Measurements from ENCODE around the gene CTBP2. TPM values are rescaled to one million over a fixed set of nuclear protein-coding genes. Genes with fewer than 3 reads are reported as not detected.

CTBP2 gene
- total and polyA plus RNA-seq, 2 of the 13 experiments (the other 11 are each of a cell fraction or from before 2014, with no cell fraction given): 0.08 TPM; not detected in 1

DNA sequence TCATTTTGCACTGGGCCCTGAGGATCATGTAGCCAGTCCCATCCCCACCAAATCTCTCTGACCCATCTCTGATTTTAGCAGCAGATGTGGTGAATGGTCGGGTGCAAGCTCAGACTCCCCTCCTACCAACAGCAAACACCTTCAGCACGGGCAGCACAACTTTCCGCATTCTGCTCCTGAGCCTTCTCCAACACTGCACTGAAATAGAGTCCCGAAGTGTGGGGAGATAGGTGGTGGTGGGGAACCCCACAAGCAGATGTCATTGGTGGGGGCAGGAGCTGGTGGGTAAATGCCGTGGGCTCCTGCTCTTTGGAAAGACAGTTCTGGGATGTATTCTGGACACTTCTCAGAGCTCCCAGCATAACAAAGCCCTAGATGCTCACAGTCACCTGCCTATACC, 9.6 kb upstream of the CTBP2 start:
- intact Hi-C loops (cut with micrococcal nuclease; ENCODE audit: unreplicated experiment) (no loop called here), in situ Hi-C loops (cut with HindIII; ENCODE audit: extremely low pct_ligation_motif_present, low pct_unique_long_range_greater_than_20kb) (no loop called here)
- H4K20me1 ChIP-seq (ENCODE audit: insufficient read depth, low read length): no peaks in the 10 kb centered on the region
- DNase-seq (ENCODE audit: low spot score) (no peak), FAIRE-seq (no peak), ATAC-seq (no peak)
- H3K36me3 ChIP-seq (replicated peaks in 1 of 2; ENCODE audit: control insufficient read depth in 1 of 2, insufficient read depth in 2 of 2, low read length in 2 of 2): no peaks in the 10 kb centered on the region
- H3K4me3 ChIP-seq (replicated peaks in 1 of 3; ENCODE audit: insufficient read depth in 1 of 3, low read depth in 2 of 3, low read length in 3 of 3): no peak overlapping the region
- ChIA-PET POLR2A (no interaction called here), CTCF (ENCODE audit: low intra/inter-chr PET ratio, low total read pairs) (no interaction called here)
- BruUV-seq (replicated peaks): no TSS peak
- H3K27me3 ChIP-seq (ENCODE audit: control insufficient read depth in 1 of 2, insufficient read depth in 2 of 2, low read length in 2 of 2): peaks cover 7 to 56% of the 10 kb centered on the region in 2 experiments; a peak in 4 of 5 replicates
- H3K4me1 ChIP-seq (ENCODE audit: insufficient read depth, low read length): no peaks in the 10 kb centered on the region
- WGBS (ENCODE audit: low lambda C conversion rate): 7% methylated on average over 5 of the region's 5 CpGs
- no peaks in the 10 kb centered on the region for H3K79me2 ChIP-seq (ENCODE audit: insufficient read depth, low read length)
- H3K27ac ChIP-seq (ENCODE audit: extremely low read length, insufficient read depth, low read length): no peak overlapping the region
- TF ChIP-seq ZUFSP (CRISPR knock-in tag; IDR thresholded peaks at IDR 0.05; ENCODE audit: borderline replicate concordance) (no peak), ZNF678 (CRISPR knock-in tag; IDR thresholded peaks at IDR 0.05) (no peak), ZNF10 (CRISPR knock-in tag; IDR thresholded peaks at IDR 0.05; ENCODE audit: borderline replicate concordance, low read depth) (no peak), REPIN1 (CRISPR knock-in tag; IDR thresholded peaks at IDR 0.05; ENCODE audit: borderline replicate concordance, low read depth) (no peak), FOXP1 (IDR thresholded peaks at IDR 0.05) (no peak), FOXP1 (CRISPR knock-in tag; IDR thresholded peaks at IDR 0.05) (no peak), ZNF235 (CRISPR knock-in tag; IDR thresholded peaks at IDR 0.05; ENCODE audit: borderline replicate concordance) (no peak), NR3C1 (CRISPR knock-in tag; IDR thresholded peaks at IDR 0.05) (no peak), STAT5B (CRISPR knock-in tag; IDR thresholded peaks at IDR 0.05) (no peak), GMEB2 (CRISPR knock-in tag; IDR thresholded peaks at IDR 0.05; ENCODE audit: low read depth) (no peak), SOX13 (IDR thresholded peaks at IDR 0.05) (no peak), SOX13 (CRISPR knock-in tag; conservative IDR thresholded peaks at IDR 0.05 in 1 of 2, IDR thresholded peaks at IDR 0.05 in 1 of 2) (no peak), KDM1A (CRISPR knock-in tag; IDR thresholded peaks at IDR 0.05) (no peak), PLRG1 (conservative IDR thresholded peaks at IDR 0.05) (no peak), JUN (CRISPR knock-in tag; IDR thresholded peaks at IDR 0.05) (no peak)
- TF ChIP-seq, protein P1, sequence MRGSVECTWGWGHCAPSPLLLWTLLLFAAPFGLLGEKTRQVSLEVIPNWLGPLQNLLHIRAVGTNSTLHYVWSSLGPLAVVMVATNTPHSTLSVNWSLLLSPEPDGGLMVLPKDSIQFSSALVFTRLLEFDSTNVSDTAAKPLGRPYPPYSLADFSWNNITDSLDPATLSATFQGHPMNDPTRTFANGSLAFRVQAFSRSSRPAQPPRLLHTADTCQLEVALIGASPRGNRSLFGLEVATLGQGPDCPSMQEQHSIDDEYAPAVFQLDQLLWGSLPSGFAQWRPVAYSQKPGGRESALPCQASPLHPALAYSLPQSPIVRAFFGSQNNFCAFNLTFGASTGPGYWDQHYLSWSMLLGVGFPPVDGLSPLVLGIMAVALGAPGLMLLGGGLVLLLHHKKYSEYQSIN (CRISPR knock-in tag; IDR thresholded peaks at IDR 0.05; ENCODE audit: borderline replicate concordance): no peak
- no peak overlapping the region for H3K4me2 ChIP-seq (ENCODE audit: low read depth, low read length)
- no peaks in the 10 kb centered on the region for H3K9me3 ChIP-seq (ENCODE audit: low read length)
- H3K9ac ChIP-seq (ENCODE audit: insufficient read depth, low read depth, low read length): no peak overlapping the region
- no peak overlapping the region for H2AFZ ChIP-seq (ENCODE audit: low read length)

Data from HepG2 (cell line).